Limb (tissue), 2 donors: ENCODE results near the gene BHLHE41.

Experiments used
- DNase-seq, 2 donors: peaks; one replicate each; pipeline ENCODE4 v3.0.0-alpha.2; 2016; ENCODE audit errors: extremely low spot score in 2 of 2

The BHLHE41 gene

DNA sequence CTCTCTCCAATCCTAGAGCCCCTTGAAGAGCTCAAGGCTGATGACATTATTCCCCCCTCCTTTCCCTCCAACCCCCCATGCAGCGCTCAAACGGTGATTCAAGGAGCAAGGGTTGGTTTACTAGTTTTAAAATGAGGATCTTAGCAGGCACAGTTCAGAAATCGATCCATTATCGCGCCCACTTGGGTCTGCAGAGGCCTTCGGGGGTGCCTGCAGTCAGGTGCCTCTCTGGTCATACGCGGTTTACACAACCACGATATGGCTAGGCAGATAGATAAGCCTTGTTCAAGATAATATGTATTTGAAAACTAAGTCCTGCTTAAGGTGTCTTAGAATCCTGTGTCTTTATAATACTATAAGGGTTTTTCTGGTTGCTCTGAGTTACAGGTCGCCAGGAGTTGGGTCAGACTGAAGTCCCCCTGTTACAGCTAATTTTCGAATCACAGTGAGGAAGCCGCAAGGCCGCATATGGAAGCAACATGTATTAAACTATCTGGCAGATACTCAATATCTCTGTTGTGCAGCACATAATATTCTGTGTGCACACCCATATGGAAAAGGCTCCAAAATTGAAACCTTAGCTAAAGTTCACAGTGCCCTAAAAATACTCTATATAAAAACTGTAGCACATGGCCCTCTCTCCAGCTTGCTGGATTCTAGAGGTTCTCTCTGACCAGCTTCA lies 10.0 kb downstream of the BHLHE41 start:
- DNase-seq: peak in 1 of 2 donors; percentile 46

DNA sequence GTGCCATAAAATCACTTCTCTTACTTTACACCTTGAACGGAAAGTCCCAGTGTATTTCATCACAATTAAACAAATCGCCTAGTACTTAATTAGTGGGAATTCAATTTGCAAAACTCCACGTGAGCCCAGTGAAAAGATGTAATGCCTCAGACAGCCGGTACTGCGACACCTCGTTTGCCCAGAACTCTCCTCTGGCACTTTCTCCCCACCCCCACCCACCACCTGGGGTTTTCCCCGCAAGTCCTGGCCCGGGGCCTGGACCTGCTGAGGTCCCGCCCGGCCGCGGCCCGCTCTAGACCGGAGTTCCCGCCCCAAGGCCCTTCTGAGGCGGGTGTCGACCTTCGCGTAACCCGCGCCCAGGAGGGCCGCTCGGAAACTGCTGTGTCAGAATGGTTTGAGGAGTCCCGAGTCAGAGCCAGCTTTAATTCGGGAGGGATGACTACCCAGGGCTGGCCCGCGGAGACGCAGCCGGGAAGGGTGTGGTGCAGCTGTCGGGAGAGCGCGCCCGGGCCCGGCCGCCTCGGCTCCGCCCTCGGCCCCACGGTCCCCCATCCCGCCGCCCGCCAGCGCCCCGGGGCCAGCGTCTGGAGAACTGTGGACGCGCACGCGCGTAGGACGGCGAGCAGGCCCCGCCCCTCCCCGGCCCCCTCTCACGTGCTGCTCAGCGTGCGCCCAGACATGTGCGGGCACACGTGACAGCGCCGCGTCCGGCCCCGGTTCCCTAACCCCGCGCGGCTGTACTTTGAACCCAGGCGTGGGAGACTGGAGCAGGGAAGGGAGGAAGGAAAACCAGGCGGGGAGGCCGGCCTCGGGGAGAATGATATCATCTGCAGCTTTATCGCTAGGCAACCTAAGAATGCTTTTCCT lies 10.8 kb downstream of the BHLHE41 start:
- peak; percentile 87 to 93 for DNase-seq

DNA sequence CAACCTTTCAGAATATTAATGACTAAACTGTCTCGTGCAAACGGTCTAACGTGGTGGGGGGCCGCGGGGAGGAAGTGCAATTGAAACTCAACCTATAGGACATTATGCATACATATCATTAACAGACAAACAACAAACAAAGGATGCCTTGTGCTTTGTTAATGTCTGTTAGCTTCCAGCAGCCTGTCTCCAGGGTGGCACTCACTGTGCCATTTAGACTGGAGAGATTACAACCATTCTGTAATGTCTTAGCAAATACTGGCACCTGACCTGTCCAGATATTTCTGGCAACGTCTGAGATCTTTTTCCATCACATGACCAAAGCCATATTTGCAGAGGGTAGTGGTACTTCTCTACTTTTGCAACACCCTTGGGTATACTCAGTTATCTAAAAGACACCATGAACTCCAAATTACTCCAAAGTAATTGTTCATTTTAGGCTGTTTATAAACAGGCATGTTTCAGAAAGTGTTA lies 11.6 kb downstream of the BHLHE41 start:
- DNase-seq: no peak

DNA sequence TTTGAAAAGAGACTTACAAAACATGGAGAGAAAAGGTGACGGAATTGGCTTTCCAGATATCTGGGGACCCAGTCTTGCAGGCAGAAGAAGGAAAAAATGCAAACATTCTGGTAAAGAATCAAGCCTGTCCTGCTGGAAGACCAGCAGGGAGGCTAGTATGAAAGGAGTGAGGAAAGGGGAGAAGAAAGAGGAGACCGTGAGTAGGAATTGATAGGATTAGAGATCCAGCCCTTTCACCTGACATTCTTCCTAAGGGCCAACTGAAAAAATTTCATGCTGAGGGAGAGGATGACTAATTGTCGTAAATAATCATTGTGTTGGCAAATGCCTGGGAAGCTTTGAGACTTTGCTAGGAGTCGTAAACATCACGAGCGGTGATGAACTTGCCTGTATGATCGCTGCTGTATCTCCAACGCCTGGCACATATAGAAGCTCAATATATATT lies 12.1 kb downstream of the BHLHE41 start:
- DNase-seq: no peak

DNA sequence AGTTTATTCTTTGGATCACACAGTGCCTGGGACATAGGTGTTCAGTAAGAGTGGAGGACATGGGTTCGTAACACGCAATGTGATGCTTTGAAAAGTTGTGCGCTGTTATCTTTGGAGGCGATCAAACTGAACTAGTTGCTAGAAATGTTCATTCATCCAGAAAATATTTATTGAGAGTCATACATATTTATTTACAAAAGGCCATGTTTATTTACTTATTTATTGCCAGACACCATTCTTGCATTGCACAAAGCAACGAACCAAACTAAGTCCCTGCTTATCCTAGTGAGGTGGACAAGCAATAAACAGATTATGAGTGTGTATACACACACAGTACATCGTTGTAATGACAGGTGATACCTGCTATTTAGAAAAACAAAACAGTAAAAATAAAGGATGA lies 12.6 kb downstream of the BHLHE41 start:
- no peak for DNase-seq

DNA sequence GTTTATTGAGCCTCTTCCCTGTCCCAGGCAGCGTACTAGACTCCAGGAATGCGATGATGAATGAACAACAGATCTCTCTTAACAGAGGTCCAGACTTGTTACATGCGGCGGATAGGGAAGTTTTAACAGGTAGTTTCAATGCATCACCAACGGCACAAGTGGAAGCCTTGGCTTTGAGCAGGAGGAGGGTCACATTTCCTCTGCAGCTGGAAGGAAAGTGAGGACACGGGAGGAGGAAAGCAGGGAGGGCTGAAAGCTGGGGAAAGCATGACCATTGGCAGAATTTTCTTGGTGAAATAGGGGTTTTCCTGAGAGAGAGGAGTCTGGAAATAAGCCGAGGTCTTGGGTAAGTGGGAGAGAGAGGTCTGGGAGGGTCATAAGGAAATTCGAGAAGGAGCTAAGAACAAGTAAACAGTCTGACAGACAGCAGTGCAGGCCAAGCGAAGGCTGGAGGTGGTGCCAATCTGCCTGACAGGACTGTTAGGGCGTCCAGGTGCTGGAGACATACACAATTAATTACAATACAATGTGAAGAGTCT lies 15.4 kb downstream of the BHLHE41 start:
- no peak for DNase-seq

DNA sequence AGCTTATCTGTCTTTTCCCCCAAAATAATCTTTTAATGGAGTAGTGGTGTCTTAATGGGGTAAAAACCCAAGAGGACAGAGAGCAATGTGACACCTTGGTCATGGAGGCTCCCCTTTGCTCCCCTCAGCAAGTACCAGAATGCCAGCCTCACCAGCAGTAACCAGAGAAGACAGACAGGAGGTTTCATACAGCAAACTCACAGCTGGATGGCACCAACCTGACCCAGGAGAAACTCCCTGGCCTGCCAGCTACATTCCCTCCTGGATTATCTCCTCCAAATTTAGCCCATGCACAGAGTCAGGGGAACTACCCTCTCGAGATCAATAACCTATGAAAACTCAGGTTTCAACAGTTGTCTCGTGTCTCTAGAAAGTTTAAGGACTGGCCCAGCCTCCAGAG lies 15.9 kb downstream of the BHLHE41 start:
- no peak for DNase-seq

GRCh38 chr12:26106347-26106746 lies 18.5 kb downstream of the BHLHE41 start:
- no peak for DNase-seq

GRCh38 chr12:26102953-26103352 lies 21.9 kb downstream of the BHLHE41 start:
- no peak for DNase-seq

DNA sequence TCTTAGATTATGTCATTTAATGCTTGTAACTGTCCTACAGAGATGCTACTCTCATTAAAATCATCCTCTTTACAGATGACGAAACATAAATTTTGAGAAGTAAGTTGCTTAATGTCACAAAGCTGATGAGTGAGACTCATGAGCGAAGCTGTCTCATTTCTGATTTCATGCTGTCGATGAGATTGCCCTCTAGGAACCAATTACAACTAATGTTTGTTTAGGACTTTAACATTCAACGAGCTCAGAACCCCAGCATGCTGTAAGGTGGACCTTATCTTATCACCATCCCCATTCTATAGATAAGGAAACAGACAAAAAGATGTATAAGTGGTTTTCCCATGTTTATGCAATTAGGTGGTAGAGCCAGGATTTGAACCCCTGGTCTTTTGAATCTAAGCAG lies 23.1 kb downstream of the BHLHE41 start:
- no peak for DNase-seq

- no peak for DNase-seq
Measured at GRCh38 chr12:26101350-26101734, 23.5 kb downstream of the BHLHE41 start.

- no peak for DNase-seq
Measured at GRCh38 chr12:26100666-26101349, 24.0 kb downstream of the BHLHE41 start.

GRCh38 chr12:26097046-26097878 lies 27.6 kb downstream of the BHLHE41 start:
- DNase-seq: peak; percentile 81 to 86

- no peak for DNase-seq
Measured at GRCh38 chr12:26096036-26096435, 28.8 kb downstream of the BHLHE41 start.

GRCh38 chr12:26095186-26095585 lies 29.7 kb downstream of the BHLHE41 start:
- no peak for DNase-seq

DNA sequence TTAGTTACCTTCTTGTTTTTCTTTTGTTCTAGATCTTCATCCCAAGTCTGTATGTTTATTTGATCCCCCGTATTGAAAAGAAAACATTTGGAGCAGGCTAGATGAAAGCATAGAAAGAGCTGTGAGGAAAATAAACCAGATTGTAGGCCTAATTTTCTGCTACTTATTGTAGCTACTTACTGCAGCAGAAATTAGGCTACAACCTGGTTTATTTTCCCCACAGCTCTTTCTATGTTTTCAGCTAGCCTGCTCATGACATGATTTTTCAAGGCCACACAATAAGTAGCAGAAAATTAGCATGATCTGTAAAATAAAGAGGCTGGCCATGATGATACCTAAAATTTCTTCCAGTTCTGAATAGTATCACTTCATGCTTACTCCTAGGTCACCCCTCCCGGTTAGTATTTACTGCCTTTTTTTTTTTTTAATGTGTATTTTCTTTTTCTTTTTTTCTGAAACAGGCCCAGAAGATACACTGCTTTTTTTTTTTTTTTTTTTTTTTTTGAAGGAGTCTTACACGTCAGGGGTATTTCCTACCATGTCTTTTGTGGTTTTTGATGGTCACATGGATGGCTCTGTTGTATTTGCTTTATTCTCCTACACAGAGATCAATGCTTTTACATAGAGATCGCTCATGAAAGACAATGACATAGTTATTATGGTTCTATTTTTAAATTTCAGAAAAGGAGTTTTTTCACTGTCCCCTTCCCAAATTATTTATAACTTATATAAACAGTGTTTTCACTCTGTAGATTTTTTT lies 32.3 kb downstream of the BHLHE41 start:
- DNase-seq: no peak

GRCh38 chr12:26091822-26092221 lies 33.0 kb downstream of the BHLHE41 start:
- DNase-seq: peak in 1 of 2 donors; percentile 57

DNA sequence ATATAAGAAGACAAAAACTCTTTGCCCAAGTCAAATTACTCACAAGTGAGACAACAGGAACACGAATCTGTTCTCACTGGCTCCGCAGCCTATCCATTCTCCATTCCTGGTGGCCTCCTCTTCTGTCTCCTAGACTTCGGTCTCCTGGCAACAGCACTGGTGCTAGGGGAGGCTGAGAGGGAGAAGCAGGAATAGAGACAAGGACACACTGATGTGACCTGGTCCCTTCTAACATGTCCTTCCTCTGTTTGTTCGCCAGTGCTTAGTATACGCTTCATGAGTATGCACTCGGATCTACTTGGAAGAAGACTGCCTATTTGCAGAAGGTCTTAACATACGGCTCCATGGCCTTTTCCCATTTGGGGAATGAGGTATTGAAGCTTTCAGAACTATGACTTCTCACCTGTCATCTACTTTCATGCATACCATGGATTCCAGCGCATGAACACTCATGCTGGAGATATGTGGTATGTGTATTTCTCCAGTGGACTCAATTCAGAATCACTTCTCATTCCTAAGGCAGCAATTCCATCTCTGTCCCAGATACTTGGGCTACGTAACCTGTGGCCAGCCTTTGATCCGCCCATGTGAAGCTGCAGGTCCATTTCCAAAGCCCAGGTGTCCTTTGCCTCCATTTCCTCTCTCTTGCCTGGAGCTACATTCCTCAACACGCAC lies 33.9 kb downstream of the BHLHE41 start:
- no peak for DNase-seq

- no peak for DNase-seq
Measured at GRCh38 chr12:26088998-26089397, 35.8 kb downstream of the BHLHE41 start.

DNA sequence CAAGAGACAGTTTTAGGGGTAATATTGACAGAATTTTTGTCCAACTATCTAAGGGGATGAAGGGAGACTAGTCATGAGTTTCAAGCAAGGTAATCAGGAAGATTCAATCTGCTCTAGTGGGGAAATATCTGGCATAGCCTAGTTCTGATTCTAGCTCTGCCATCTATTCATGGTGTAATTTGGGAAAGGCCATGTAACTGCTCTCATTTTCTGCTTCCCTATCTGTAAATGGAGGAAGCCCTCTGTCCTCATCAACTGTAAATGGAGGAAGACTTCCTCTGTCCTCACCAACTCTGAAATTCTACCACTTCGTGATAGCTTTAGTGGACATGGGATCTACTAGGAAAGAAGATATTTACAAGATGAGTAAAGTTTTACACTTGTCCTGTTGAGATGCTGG lies 37.9 kb downstream of the BHLHE41 start:
- DNase-seq: no peak
